ENCODE measurements around the gene SPSB3. TPM values are rescaled to one million over a fixed set of nuclear protein-coding genes. Genes with fewer than 3 reads are reported as not detected.

Gene SPSB3
- total RNA-seq, 1 donor from 2014 or later: 44.2 TPM

DNA sequence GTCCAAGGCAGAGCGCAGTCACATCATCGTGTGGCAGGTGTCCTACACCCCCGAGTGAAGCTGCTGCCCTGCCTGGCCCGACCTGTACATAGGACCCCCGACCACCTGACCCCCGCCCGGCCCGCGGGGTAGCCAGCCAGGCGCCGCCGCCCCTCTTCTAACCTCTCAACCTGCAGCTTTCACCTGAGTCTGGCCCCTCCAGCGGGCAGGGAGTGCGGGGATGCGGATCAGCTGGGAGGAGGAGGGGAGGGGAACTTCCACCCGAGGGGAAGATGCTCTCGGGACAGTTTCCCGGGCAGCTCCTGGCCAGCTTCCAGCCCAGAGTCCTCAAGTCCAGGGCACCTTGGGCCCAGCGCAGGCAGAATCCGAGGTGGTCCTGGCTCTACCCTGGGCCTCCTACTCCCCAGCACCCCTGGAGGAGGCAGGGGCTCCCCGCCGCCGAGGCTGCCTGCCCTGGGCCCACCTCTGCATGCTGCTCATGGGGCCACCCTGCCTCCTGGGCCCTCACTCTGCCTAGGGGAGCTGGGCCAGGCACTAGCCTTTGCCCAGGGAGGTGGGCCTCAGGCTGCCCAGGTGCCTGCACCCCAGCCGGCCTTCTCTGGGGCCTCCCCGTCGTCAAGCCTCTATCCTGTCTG lies 13.5 kb downstream of the SPSB3 start:
- DNase-seq (no peak), ATAC-seq (no peak)
- Histone ChIP-seq H3K9me3 (no peaks in the 10 kb centered on the region), H3K4me3 (no peak overlapping the region), H3K4me1 (peaks cover 24% of the 10 kb centered on the region), H3K27ac (no peak overlapping the region), H3K36me3 (peaks cover 62% of the 10 kb centered on the region), H3K27me3 (ENCODE audit: low read depth) (no peaks in the 10 kb centered on the region)
- intact Hi-C loops (cut with DNase I): no loop called here
- TF ChIP-seq, protein P1, sequence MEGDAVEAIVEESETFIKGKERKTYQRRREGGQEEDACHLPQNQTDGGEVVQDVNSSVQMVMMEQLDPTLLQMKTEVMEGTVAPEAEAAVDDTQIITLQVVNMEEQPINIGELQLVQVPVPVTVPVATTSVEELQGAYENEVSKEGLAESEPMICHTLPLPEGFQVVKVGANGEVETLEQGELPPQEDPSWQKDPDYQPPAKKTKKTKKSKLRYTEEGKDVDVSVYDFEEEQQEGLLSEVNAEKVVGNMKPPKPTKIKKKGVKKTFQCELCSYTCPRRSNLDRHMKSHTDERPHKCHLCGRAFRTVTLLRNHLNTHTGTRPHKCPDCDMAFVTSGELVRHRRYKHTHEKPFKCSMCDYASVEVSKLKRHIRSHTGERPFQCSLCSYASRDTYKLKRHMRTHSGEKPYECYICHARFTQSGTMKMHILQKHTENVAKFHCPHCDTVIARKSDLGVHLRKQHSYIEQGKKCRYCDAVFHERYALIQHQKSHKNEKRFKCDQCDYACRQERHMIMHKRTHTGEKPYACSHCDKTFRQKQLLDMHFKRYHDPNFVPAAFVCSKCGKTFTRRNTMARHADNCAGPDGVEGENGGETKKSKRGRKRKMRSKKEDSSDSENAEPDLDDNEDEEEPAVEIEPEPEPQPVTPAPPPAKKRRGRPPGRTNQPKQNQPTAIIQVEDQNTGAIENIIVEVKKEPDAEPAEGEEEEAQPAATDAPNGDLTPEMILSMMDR (IDR thresholded peaks at IDR 0.05): no peak

DNA sequence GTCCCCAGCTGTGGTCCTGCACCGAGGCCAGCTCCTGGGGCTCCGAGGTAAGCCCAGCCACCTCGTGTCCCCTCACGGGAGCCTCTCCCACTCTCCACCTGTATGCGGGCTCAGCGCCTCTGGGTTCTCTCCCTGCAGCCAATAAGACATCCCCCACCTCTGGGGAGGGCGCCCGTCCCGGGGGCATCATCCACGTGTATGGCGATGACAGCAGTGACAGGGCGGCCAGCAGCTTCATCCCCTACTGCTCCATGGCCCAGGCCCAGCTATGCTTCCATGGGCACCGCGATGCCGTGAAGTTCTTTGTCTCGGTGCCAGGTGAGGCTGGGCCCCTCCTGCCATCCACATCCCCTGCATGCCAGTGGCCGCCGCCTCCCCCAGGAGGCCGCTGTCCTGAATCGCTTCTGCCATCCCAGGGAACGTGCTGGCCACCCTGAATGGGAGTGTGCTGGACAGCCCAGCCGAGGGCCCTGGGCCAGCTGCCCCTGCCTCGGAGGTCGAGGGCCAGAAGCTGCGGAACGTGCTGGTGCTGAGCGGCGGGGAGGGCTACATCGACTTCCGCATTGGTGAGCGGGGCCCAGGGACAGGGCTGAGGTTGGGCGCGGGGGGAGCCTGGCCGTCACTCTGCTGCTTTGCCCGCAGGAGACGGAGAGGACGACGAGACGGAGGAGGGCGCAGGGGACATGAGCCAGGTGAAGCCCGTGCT lies 14.2 kb downstream of the SPSB3 start:
- Histone ChIP-seq H3K36me3 (peaks cover 66% of the 10 kb centered on the region), H3K4me3 (no peak overlapping the region), H3K27ac (no peak overlapping the region), H3K9me3 (no peaks in the 10 kb centered on the region), H3K27me3 (ENCODE audit: low read depth) (no peaks in the 10 kb centered on the region), H3K4me1 (peaks cover 20% of the 10 kb centered on the region)
- DNase-seq (no peak), ATAC-seq (no peak)
- intact Hi-C loops (cut with DNase I): no loop called here
- TF ChIP-seq, protein P1 (IDR thresholded peaks at IDR 0.05): no peak

DNA sequence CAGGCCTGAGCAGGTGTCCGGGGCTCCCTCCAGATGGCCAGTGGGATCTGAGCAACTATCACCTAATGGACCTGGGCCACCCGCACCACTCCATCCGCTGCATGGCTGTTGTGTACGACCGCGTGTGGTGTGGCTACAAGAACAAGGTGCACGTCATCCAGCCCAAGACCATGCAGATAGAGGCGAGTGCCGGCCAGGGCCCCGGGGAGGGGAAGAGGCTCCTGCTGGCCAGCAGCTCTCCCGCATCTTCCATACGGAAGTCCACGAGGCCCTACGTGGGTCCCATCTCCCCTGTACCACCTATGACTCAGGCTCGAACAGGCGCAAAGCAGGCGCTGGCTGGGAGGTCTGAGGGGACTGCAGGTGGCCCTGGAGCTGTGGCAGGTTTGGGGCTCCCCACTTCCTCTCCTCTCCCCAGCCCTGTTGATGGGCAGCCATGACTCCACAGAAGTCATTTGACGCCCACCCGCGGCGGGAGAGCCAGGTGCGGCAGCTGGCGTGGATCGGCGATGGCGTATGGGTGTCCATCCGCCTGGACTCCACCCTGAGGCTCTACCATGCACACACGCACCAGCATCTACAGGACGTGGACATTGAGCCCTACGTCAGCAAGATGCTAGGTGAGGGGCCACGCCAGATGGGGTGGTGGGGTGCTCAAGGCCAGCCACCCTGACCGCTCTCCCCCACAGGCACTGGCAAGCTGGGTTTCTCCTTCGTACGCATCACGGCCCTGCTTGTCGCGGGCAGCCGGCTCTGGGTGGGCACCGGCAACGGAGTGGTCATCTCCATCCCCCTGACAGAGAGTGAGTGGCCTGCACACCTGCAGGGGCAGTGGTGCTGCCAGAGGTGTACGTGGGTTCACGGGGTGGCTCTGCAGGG lies 15.0 kb downstream of the SPSB3 start:
- Histone ChIP-seq H3K4me1 (peaks cover 19% of the 10 kb centered on the region), H3K36me3 (peaks cover 74% of the 10 kb centered on the region), H3K27me3 (ENCODE audit: low read depth) (no peaks in the 10 kb centered on the region), H3K9me3 (no peaks in the 10 kb centered on the region), H3K4me3 (no peak overlapping the region), H3K27ac (no peak overlapping the region)
- intact Hi-C loops (cut with DNase I): no loop called here
- TF ChIP-seq, protein P1 (IDR thresholded peaks at IDR 0.05): no peak
- DNase-seq: no peak
- ATAC-seq: no peak

DNA sequence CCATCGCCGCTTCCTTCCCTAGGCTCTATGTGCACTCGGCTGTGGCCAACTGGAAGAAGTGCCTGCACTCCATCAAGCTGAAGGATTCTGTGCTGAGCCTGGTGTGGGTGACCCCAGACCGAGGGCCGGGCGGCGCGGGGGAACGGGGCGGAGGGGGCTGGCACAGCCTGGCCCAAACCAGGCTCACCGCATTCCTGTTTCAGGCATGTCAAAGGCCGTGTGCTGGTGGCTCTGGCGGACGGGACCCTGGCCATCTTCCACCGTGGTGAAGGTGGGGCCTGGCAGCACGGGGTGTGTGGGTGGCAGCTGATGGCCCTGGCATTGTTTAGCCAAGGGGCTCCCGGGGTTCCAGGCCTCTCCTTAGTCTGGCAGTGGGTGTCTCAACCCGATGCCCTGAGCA lies 15.7 kb downstream of the SPSB3 start:
- intact Hi-C loops (cut with DNase I): no loop called here
- peaks cover 81% of the 10 kb centered on the region for H3K36me3 ChIP-seq
- no peak for DNase-seq
- TF ChIP-seq, protein P1 (IDR thresholded peaks at IDR 0.05): no peak
- no peaks in the 10 kb centered on the region for H3K27me3 ChIP-seq (ENCODE audit: low read depth)
- H3K4me3 ChIP-seq: no peak overlapping the region
- H3K9me3 ChIP-seq: no peaks in the 10 kb centered on the region
- H3K4me1 ChIP-seq: peaks cover 12% of the 10 kb centered on the region
- no peak overlapping the region for H3K27ac ChIP-seq
- ATAC-seq: no peak

DNA sequence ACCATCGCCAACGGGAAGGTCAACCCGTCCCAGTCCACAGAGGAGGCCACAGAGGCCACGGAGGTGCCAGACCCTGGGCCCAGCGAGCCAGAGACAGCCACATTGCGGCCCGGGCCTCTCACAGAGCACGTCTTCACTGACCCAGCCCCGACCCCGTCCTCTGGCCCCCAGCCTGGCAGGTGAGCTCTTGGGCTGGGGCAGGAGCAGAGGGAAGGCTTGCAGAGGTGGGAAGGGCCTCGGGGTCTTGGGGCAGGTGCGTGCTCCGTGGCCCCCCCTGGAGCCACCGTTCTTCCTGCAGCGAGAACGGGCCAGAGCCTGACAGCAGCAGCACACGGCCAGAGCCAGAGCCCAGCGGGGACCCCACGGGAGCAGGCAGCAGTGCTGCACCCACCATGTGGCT lies 16.1 kb downstream of the SPSB3 start:
- H3K27me3 ChIP-seq (ENCODE audit: low read depth): no peaks in the 10 kb centered on the region
- ATAC-seq (no peak), DNase-seq (no peak)
- H3K4me1 ChIP-seq: peaks cover 12% of the 10 kb centered on the region
- H3K27ac ChIP-seq: no peak overlapping the region
- intact Hi-C loops (cut with DNase I): no loop called here
- H3K36me3 ChIP-seq: peaks cover 82% of the 10 kb centered on the region
- no peak overlapping the region for H3K4me3 ChIP-seq
- TF ChIP-seq, protein P1 (IDR thresholded peaks at IDR 0.05): no peak
- no peaks in the 10 kb centered on the region for H3K9me3 ChIP-seq
